ENCODE results near the gene TBC1D22A.

- TF ChIP-seq EZH2 (IDR thresholded peaks at IDR 0.05; ENCODE audit: borderline replicate concordance) (no peak), CTCF (IDR thresholded peaks at IDR 0.05; ENCODE audit: poor library complexity) (no peak), EZH2phosphoT487 (IDR thresholded peaks at IDR 0.05; ENCODE audit: low read depth, severe bottlenecking, unreplicated experiment) (no peak)
These were observed 180.6 kb downstream of the TBC1D22A start for GRCh38 chr22:46942799-46943785.
